GM15510 (cell line): ENCODE results near the gene ZWILCH.

Experiments
- POLR2A ChIP-seq: IDR thresholded peaks from 3 replicates; pipeline ENCODE4 v1.6.1; 2011; ENCODE audit warnings: borderline replicate concordance; ENCODE audit not compliant: insufficient read length; ENCODE audit errors: extremely low read depth

The ZWILCH gene

DNA sequence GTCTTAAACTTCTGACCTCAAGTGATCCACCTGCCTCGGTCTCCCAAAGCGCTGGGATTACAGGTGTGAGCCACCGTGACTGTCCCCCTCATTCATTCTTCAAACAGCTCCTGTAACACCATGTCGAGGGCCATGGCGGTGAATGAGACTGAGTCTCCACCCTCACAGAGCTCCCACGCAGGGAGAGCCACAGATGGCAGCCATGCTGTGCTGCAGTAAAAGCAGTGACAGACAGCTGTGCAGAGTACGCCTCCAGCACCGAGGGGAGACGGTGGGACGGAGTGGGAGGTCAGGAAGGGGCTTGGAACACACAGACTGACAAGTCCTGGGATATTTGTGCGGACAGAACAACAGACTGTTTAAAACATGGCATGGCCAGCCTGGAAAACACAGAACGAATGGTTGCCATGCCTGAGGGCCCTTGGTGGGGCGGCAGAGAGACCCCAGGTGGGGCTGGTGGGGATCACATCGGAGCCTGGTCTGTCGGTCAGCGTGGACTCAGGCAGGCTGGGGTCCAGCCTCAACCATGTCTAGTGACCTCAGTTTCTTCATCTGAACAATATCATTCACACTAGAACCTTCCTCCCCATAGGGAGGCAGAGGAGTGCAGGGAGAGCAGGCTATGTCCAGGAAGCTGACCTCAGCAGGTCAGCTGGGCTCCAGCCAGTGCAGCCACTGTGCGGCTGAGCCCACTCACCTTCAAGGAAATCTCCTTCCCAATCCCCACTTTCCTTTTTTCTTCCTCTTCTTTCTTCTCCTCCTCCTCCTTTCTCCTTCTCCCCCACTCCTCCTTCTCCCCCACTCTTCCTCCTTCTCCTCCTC lies 81.2 kb downstream of the ZWILCH start:
- TF ChIP-seq POLR2A, result no peak

DNA sequence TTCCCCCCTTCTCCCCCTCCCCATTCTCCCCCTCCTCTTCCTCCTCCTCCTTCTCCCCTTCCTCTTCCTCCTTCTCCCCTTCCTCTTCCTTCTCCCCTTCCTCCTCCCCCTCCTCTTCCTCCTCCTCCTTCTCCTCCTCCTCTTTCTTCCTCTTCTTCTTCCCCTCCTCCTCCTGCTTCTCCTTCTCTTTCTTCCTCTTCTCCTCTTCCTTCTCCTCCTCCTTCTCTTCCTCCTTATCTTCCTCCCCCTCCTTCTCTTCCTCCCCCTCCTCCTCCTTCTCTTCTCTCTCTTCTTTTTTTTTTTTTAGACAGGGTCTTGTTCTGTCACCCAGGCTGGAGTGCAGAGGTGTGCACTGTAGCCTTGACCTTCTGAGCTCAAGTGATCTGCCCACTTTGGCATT lies 81.9 kb downstream of the ZWILCH start:
- no peak for TF ChIP-seq POLR2A

DNA sequence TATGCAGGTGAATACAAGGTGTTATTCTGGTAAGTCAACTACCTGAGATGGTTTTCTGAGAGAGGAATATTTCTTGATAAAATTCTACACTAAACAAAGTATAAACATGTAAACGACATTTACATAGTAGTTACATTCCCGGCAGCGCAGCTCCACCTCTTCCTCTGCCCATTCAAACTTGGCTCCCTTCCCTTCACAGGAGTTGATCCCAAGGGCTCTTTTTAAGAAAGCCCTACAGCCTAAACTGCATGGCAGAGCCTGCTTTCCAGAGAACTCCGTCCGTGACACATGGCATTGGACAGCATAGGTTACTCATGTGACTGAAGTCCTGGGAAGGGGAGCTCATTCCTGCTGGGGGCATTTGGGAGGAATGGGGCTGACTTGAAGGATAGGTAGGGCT lies 82.6 kb downstream of the ZWILCH start:
- TF ChIP-seq POLR2A, result no peak

DNA sequence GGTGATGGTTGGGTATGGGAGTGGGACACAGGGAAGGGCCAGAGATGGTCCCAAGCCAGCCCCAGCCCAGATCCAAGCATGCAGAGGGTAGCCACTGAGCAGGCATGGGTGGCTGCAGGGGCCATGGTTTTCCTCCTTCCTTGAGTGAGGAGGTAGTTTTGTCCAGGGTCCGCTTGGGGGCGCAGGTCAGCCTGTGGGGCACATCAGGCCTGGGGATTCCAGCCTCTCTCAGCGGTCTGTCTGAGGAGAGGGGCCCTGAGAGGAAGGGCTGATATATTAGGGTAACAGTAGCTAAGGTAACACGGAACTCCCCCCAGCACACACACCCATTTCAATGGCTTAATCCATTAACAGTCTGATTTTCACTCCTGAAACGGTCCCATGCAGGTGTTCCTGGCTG lies 83.4 kb downstream of the ZWILCH start:
- TF ChIP-seq POLR2A, result no peak

DNA sequence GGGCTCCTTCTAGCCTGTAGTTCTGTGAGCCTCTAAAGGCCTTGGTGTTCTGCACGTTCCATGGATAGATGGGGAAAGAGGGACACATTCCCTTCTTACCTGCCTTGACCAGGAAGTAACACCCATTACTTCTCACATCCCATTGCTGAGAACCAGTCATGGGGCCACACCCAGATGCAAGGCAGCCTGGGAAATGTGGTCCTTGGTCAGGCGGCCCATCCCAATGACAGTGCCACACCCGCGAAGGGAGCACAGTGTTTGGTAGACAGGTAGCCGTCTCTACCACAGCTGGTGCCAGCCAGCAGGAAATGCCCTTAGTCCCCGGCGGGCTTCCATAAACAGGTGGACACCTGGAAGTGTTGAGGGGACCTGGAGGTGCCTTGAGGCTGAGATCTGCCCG lies 83.8 kb downstream of the ZWILCH start:
- TF ChIP-seq POLR2A, result no peak

DNA sequence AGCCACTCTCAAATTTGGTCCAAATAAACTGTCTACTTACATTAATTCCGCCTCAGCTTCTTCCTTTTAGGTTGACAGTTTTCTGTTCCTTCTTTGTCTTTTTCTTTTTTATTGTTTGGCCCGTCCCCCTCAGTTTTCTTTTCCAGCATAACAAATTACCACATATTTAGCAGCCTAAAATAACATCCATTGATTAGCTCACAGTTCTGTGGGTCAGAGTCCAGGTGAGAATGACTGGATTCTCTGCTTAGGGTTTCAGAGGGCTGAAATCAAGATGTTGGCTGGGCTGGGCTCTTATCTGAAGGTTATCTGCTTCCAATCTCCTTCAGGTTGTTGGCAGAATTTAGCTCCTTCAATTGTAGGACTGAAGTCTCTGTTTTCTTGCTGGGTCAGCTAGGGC lies 85.3 kb downstream of the ZWILCH start:
- TF ChIP-seq POLR2A, result no peak

DNA sequence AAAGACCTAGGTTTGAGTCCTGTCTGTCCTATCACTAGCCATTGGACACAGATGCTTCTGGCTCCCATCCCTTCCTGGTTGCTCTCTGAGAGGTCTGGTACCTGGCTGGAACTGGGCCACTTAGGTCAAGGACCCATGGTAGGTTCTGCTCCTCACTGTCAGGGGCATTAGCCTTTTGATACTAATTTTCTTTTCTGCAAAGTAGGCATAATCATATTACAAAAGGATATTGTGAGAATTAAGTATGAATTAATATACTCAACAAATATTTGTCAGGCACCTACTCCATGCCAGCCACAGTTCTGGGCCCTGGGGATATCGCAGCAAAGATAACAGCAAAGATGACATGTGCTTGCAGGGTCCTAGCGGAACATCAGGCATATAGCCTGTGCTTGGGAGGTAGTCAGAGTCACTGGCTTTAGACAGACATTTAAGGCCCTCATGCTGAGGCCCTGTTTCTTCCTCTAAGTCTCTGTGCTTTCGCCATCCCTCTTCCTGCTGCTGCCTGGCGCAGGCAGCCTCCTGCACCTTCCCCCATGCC lies 86.3 kb downstream of the ZWILCH start:
- no peak for TF ChIP-seq POLR2A

DNA sequence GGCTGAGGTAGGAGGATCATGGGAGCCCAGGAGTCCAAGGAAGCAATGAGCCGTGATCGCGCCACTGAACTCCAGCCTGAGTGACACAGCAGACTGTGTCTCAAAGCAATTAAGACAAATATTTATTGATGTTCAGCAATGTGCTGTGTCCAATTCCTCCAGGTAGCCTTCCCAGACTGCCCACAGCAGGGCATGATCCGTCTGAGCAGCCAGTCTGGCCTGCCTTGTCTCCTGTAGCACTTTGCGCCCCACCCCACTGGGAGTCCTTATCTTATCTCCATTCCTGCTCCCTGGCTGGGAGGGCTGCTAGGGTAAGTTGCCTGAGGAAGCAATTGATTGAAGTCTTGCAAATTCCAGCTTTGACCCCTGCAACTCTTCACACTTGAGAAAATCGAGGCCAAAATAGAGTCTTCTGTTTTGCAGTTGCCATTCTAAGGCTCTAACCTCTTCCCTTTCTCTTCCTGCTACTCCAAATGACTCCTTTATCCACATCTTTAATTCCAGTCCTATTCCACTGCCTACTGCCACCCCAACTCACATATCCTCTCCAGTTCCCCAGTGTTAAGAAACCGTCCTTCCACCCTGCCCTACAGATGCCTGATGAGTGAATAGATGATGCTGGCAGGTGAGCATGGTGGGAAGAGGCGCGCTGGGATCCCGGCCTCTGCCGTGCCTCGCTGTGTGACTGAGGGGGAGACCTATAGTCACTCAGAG lies 87.5 kb downstream of the ZWILCH start:
- no peak for TF ChIP-seq POLR2A

DNA sequence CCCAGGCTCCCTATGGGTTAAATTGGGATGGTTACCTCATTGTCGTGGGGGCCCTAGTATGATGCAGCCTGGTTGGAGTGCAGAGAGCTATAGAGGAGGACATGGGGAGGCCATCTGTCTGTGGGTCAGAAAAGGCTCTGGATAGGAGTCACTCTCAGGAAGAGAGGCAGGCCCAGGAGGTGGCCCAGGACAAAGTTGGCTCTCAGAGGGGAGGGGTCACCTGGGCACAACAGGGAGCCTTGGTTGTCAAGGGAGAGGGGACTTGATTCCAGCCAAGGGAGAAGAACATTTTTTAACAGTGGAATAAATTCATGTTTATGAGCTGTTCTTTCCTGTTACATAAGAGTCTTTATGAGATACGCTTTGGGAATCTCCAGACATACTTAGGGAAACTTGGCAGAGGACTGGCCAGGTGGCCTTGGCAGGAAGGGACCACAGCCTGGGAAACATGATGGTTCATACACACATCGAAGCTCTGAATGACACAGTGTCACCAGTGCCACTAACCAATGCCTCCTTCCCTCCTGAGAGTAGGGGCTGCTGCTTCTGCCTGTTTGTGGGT lies 88.2 kb downstream of the ZWILCH start:
- no peak for TF ChIP-seq POLR2A

DNA sequence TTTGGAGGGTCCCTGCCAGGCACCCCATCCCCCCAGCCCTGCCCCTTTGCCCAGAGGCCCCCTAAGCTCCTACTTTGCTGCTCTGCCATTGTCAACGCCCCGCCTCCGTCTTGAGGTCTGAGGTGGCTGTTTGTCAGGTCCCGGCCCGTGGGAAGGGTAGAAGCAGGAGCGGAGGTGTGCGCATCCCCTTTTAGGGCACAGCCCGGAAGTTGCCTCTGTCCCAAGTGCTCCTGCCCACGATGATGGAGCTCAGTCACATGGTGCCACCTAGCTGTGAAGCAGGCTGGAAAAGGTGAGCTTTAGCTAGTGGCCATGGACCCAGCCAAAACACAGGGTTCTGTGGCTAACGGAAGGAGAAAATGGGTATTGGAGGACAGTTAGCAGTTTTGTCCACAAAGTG lies 89.2 kb downstream of the ZWILCH start:
- no peak for TF ChIP-seq POLR2A

DNA sequence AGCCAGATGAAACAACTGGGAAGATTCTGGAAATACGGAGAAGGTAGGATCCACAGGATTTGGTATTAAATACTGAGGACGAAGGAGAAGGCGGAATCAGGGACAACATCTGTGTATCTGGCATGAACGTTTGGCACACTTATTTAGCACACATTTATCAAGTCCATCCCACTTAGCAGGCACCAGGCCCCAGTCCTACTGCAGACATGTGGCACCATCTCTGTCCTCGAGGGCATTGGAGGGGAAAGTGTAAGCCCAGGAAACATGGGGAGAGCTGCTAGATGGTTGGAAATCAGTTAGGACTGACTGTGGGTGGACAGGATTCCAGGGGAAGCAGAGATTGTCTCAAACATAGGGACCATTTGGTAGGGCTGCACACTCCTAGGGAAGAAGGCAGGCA lies 89.7 kb downstream of the ZWILCH start:
- TF ChIP-seq POLR2A, result no peak

DNA sequence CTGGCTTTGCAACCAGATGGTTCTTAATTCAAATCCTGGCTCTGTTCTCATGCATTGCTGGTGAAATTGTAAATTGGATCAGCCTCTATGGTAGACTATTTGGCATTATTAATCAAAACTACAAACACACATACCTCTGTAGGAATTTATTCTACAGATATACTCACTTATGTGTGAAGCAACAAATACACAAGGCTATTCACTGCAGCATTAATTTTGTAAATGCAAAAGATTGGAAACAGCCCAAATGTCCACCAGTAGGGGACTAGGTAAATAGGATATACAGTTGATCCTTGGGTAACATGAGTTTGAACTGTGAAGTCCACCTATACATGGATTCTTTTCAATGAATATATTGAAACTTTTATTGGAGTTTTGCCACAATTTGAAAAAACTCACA lies 90.2 kb downstream of the ZWILCH start:
- no peak for TF ChIP-seq POLR2A

DNA sequence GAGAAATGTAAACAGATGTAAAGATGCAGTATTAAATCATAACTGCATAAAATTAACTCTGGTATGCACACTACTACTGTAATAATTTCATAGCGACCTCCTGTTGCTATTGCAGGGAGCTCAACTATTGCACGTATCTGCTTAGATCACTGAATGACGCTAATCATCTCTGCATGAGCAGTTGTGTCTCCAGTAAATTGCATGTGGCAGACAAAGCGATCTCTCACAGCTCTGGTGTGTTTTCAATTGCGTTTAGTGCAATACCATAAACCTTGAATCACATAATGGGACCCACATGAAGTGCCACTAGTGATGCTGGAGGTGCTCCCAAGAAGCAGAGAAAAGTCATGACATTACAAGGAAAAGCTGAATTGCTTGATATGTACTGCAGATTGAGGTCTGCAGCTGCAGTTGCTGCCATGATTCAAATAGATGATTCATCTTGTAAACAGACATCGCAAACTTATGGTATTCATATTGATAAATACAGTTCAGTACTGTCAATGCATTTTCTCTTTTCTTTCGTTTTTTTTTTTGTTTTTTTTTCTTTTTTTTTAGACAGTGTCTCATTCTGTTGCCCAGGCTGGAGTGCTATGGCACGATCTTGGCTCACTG lies 90.9 kb downstream of the ZWILCH start:
- no peak for TF ChIP-seq POLR2A

DNA sequence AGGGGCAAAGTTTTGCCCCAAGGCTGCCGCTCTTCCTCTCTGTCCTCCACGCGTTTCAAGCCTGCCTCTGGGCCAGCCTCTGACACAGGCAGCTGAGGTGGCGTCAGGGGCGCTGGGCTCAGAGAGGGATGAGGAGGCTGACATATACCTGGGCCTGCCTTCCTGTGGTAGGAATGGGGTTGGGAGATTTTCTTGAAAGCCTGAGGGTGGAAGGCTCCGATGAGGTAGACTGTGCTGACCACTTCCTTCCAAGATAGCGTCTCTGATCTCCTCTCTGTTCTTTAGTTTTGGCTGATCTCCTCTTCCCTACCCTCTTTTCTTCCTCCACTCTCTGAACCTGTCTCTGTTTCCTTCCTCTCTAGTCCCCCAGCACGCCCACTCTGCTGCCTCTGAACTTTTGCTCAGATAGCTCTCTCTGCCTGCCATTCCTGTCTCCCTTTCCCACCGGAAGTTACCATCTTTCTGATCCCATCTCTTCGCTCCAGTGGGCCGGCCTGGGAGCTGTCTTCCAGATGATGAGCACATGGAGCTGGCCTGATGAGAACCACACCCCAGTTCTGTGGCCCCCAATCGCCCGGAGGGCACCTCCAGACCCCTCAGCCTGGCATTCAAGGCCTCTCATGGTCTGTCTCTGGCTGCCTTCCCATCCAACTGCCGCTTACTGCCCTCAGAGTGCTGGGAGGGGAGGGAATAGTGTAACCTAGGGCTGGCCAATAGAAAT lies 93.1 kb downstream of the ZWILCH start:
- TF ChIP-seq POLR2A, result no peak
